Measurements from ENCODE around the gene NAALADL2.
"Not testable (repeated sequence)": the region's sequence is repeated elsewhere in the genome, so short reads cannot be mapped to it uniquely, and the experiment has no call there.

The NAALADL2 gene

GRCh38 chr3:175222356-175222755 lies 363.2 kb downstream of the NAALADL2 start:
- no peak for DNase-seq

GRCh38 chr3:175224051-175224450 lies 364.9 kb downstream of the NAALADL2 start:
- no peak for DNase-seq

GRCh38 chr3:175226444-175226843 lies 367.3 kb downstream of the NAALADL2 start:
- no peak for DNase-seq

- no peak for DNase-seq
Measured at GRCh38 chr3:175227126-175227525, 368.0 kb downstream of the NAALADL2 start.

- DNase-seq: no peak
Measured at GRCh38 chr3:175233957-175234940, 375.1 kb downstream of the NAALADL2 start.

GRCh38 chr3:175238801-175239200 lies 379.7 kb downstream of the NAALADL2 start:
- no peak for DNase-seq

- DNase-seq: no peak
Measured at GRCh38 chr3:175240921-175241320, 381.8 kb downstream of the NAALADL2 start.

- DNase-seq: no peak
Measured at GRCh38 chr3:175242243-175242642, 383.1 kb downstream of the NAALADL2 start.

- no peak for DNase-seq
Measured at GRCh38 chr3:175246234-175246633, 387.1 kb downstream of the NAALADL2 start.

GRCh38 chr3:175246766-175247165 lies 387.6 kb downstream of the NAALADL2 start:
- DNase-seq: no peak

- DNase-seq: no peak
Measured at GRCh38 chr3:175247629-175248028, 388.5 kb downstream of the NAALADL2 start.

GRCh38 chr3:175248832-175249231 lies 389.7 kb downstream of the NAALADL2 start:
- no peak for DNase-seq

GRCh38 chr3:175255698-175256097 lies 396.6 kb downstream of the NAALADL2 start:
- no peak for DNase-seq

GRCh38 chr3:175257123-175257522 lies 398.0 kb downstream of the NAALADL2 start:
- no peak for DNase-seq

- DNase-seq: no peak
Measured at GRCh38 chr3:175258763-175259162, 399.6 kb downstream of the NAALADL2 start.

GRCh38 chr3:175260145-175260794 lies 401.1 kb downstream of the NAALADL2 start:
- no peak for DNase-seq

- no peak for DNase-seq
Measured at GRCh38 chr3:175266478-175266877, 407.3 kb downstream of the NAALADL2 start.

- no peak for DNase-seq
Measured at GRCh38 chr3:175267121-175267531, 408.0 kb downstream of the NAALADL2 start.

- DNase-seq: no peak
Measured at GRCh38 chr3:175267561-175267960, 408.4 kb downstream of the NAALADL2 start.

GRCh38 chr3:175269394-175269793 lies 410.3 kb downstream of the NAALADL2 start:
- no peak for DNase-seq

- no peak for DNase-seq
Measured at GRCh38 chr3:175270198-175270837, 411.2 kb downstream of the NAALADL2 start.

- no peak for DNase-seq
Measured at GRCh38 chr3:175270866-175271265, 411.7 kb downstream of the NAALADL2 start.

- not testable (repeated sequence) for DNase-seq
Measured at GRCh38 chr3:175271465-175271864, 412.3 kb downstream of the NAALADL2 start.

GRCh38 chr3:175272392-175272791 lies 413.3 kb downstream of the NAALADL2 start:
- no peak for DNase-seq
